K562 (cell line): ENCODE results near the gene SUCLG1. TPM values are rescaled to one million over a fixed set of nuclear protein-coding genes. Genes with fewer than 3 reads are reported as not detected.

Experiments
- ASH1L ChIP-seq: fragments of 450-650 bp; IDR thresholded peaks from 2 replicates; pipeline ENCODE4 v1.6.1; 2018; ENCODE audit warnings: borderline replicate concordance, mild to moderate bottlenecking, low read depth; ENCODE audit not compliant: partially characterized antibody
- CBFA2T2 ChIP-seq: fragments of 450-650 bp; conservative IDR thresholded peaks from 2 replicates; pipeline ENCODE4 v1.6.1; 2017; ENCODE audit warnings: mild to moderate bottlenecking
- CBFB ChIP-seq: sonication (generic); formaldehyde crosslinking; IDR thresholded peaks from 2 replicates; pipeline ENCODE4 v1.4.0; 2020; ENCODE audit warnings: mild to moderate bottlenecking, missing genetic modification reagents
- EZH2 ChIP-seq: IDR thresholded peaks from 2 replicates; pipeline ENCODE4 v1.6.1; 2012; ENCODE audit warnings: low read depth, mild to moderate bottlenecking, inconsistent platforms, low read length, borderline replicate concordance
- HDAC3 ChIP-seq: fragments of 450-650 bp; IDR thresholded peaks from 2 replicates; pipeline ENCODE4 v1.6.1; 2018; ENCODE audit warnings: borderline replicate concordance, mild to moderate bottlenecking, moderate library complexity; ENCODE audit not compliant: partially characterized antibody
- HNRNPL ChIP-seq: fragments of 200-400 bp; formaldehyde crosslinking; IDR thresholded peaks from 2 replicates; pipeline ENCODE4 v1.6.1; 2017; ENCODE audit warnings: low read depth, mild to moderate bottlenecking, low read length
- KLF10 ChIP-seq: fragments of 250-450 bp; sonication (Bioruptor Pico); IDR thresholded peaks from 2 replicates; pipeline ENCODE4 v1.6.1; 2021; ENCODE audit warnings: matching md5 sums
- MAFF ChIP-seq: IDR thresholded peaks from 2 replicates; pipeline ENCODE4 v1.6.1; 2012; ENCODE audit warnings: low read length, improper control_type of control experiment
- MTF1 ChIP-seq: fragments of 250-450 bp; sonication (Bioruptor Pico); IDR thresholded peaks from 2 replicates; pipeline ENCODE4 v1.9.0; 2021; ENCODE audit warnings: moderate library complexity, mild to moderate bottlenecking, inconsistent platforms, borderline replicate concordance
- NBN ChIP-seq: fragments of 450-650 bp; IDR thresholded peaks from 2 replicates; pipeline ENCODE4 v1.6.1; 2016; ENCODE audit warnings: low read depth, mild to moderate bottlenecking
- SETDB1 ChIP-seq: IDR thresholded peaks from one replicate; pipeline ENCODE4 v1.6.1; 2012; ENCODE audit warnings: low read length, control low read depth, inconsistent platforms
- SMAD4 ChIP-seq: fragments of 250-450 bp; sonication (Bioruptor Pico); conservative IDR thresholded peaks from 2 replicates; pipeline ENCODE4 v1.8.0; 2021; ENCODE audit warnings: inconsistent platforms, mild to moderate bottlenecking, moderate library complexity
- XRCC3 ChIP-seq: fragments of 450-650 bp; IDR thresholded peaks from 2 replicates; pipeline ENCODE4 v1.6.1; 2017; ENCODE audit warnings: mild to moderate bottlenecking, moderate library complexity
- ZKSCAN3 ChIP-seq: fragments of 250-450 bp; sonication (Bioruptor Pico); IDR thresholded peaks from 2 replicates; pipeline ENCODE4 v1.4.0; 2020
- ZNF197 ChIP-seq: fragments of 200-800 bp; sonication (Bioruptor generic); IDR thresholded peaks from 2 replicates; pipeline ENCODE4 v1.6.1; 2016; ENCODE audit warnings: low read depth, missing genetic modification characterization, missing compliant biosample characterization
- ZNF445 ChIP-seq: fragments of 250-450 bp; sonication (Bioruptor Pico); IDR thresholded peaks from 2 replicates; pipeline ENCODE4 v1.4.0; 2020; ENCODE audit warnings: low read depth, mild to moderate bottlenecking, moderate library complexity
- ZNF696 ChIP-seq: fragments of 250-450 bp; sonication (Bioruptor Pico); conservative IDR thresholded peaks from 2 replicates; pipeline ENCODE4 v1.4.0; 2020; ENCODE audit warnings: mild to moderate bottlenecking, moderate library complexity
- polyA plus RNA-seq, 8 experiments: library from polyadenylated mRNA; depleted of rRNA in 4 of 8; stranded (reverse) in 5 of 8; unstranded in 3 of 8; fragments of >200 nt; fragmentation: Nextera tagmentation in 2 of 8; fragmentation: Illumina TruSeq in 1 of 8; extraction: Ambion mirVana in 2 of 8; extraction: Trizol in 1 of 8; gene quantifications; 2 replicates each; pipeline versions ENCODE4 v1.2.1 to v1.2.3, GENCODE V29; 2011 to 2014; ENCODE audit warnings: inconsistent platforms in 1 of 8, missing spikeins in 1 of 8
- total RNA-seq, 7 experiments: library from RNA; depleted of rRNA in 6 of 7; stranded (reverse); fragments of >200 nt in 6 of 7; fragmentation: Illumina TruSeq in 2 of 7; extraction: Trizol in 2 of 7; gene quantifications; 2 replicates each; pipeline versions ENCODE4 v1.2.1 to v1.2.3, GENCODE V29; 2011 to 2021; ENCODE audit warnings: low replicate concordance in 1 of 7
- TF ChIP-seq, protein P1 (sequence below): fragments of 250-450 bp; sonication (Bioruptor Pico); IDR thresholded peaks from 2 replicates; pipeline ENCODE4 v1.8.0; 2022; ENCODE audit warnings: inconsistent platforms, mild to moderate bottlenecking, moderate library complexity, borderline replicate concordance
- TF ChIP-seq, protein P2 (sequence below): fragments of 450-650 bp; IDR thresholded peaks from 2 replicates; pipeline ENCODE4 v1.6.1; 2017; ENCODE audit warnings: mild to moderate bottlenecking, moderate library complexity
- TF ChIP-seq, protein P3 (sequence below): fragments of 450-650 bp; IDR thresholded peaks from 2 replicates; pipeline ENCODE4 v1.6.1; 2016; ENCODE audit warnings: mild to moderate bottlenecking
- TF ChIP-seq, protein P4 (sequence below), 3 experiments: fragments of 200-800 bp in 1 of 3; sonication (Bioruptor generic) in 1 of 3; sonication (generic) in 1 of 3; formaldehyde crosslinking in 1 of 3; IDR thresholded peaks; 2 replicates each; pipeline versions ENCODE4 v1.6.1 to v1.8.0; 2016 to 2022; ENCODE audit warnings: mild to moderate bottlenecking in 2 of 3, missing compliant biosample characterization in 2 of 3, missing genetic modification characterization in 2 of 3, missing genetic modification reagents in 1 of 3

The SUCLG1 gene
- total and polyA plus RNA-seq, 9 of the 15 experiments (the other 6 are each of a cell fraction or from before 2014, with no cell fraction given), result 90.5 to 325 (median 115) TPM

DNA sequence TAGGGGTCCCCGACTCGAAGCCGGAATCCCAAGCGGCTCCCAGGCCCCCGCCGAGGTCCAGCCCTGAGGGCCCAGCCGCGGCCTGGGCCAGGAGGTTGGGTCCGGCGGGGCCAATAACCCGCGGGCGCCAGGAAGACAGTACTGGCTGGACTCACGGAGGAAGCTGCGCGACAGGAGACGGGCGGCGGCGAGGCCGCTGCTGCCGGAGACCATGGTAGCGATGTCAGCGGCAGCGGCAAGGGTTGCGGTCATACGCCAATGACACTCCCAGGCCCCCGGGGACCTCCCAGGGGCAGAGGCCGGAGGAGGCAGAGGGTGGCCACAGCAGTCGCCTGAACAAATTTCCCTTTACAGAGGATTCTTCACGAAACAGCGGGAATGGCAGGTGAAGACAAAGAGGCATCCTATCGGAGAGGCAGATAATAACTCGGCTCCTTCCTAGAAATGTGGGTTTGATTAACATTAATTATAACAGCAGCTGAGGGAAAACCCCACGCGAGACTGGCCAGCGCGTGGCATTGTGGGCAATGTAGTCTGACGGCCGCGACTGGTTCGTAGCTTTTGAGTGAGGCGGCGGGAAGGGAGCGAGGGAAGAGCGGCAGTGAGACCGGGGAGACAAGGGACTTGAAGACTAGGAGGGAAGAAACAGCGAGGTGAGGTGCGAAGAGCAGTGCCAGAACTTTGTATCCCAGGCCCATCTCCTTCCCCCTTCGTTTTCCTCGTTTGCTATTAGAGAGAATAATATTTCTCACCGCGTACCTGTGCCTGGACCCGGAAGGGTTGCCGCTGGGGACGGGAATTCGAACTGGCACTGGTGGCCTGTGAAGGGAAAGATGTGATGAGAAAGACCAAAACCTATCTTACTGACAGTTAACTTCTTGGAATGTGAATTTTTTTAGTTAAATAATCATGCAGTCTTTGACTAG is at the start of gene SUCLG1 (continued):
- TF ChIP-seq, protein P1, sequence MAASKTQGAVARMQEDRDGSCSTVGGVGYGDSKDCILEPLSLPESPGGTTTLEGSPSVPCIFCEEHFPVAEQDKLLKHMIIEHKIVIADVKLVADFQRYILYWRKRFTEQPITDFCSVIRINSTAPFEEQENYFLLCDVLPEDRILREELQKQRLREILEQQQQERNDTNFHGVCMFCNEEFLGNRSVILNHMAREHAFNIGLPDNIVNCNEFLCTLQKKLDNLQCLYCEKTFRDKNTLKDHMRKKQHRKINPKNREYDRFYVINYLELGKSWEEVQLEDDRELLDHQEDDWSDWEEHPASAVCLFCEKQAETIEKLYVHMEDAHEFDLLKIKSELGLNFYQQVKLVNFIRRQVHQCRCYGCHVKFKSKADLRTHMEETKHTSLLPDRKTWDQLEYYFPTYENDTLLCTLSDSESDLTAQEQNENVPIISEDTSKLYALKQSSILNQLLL (CRISPR knock-in tag), result no peak
- no peak for TF ChIP-seq ZNF696 (CRISPR knock-in tag)
- no peak for TF ChIP-seq ZKSCAN3
- TF ChIP-seq KLF10 (CRISPR knock-in tag), result no peak
- no peak; the same call in 1 of the 2 replicates for TF ChIP-seq ZNF197 (CRISPR knock-in tag)
- no peak for TF ChIP-seq MTF1 (CRISPR knock-in tag)
- no peak for TF ChIP-seq CBFA2T2
- TF ChIP-seq HNRNPL, result no peak
- TF ChIP-seq CBFB (CRISPR knock-in tag), result no peak
- no peak; the same call in 1 of the 2 replicates for TF ChIP-seq MAFF
- no peak for TF ChIP-seq SETDB1
- no peak for TF ChIP-seq XRCC3
- peak; percentile 38 for TF ChIP-seq HDAC3
- TF ChIP-seq, protein P2, sequence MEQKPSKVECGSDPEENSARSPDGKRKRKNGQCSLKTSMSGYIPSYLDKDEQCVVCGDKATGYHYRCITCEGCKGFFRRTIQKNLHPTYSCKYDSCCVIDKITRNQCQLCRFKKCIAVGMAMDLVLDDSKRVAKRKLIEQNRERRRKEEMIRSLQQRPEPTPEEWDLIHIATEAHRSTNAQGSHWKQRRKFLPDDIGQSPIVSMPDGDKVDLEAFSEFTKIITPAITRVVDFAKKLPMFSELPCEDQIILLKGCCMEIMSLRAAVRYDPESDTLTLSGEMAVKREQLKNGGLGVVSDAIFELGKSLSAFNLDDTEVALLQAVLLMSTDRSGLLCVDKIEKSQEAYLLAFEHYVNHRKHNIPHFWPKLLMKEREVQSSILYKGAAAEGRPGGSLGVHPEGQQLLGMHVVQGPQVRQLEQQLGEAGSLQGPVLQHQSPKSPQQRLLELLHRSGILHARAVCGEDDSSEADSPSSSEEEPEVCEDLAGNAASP, result no peak
- TF ChIP-seq SMAD4 (CRISPR knock-in tag), result no peak
- TF ChIP-seq EZH2, result no peak
- TF ChIP-seq, protein P3, sequence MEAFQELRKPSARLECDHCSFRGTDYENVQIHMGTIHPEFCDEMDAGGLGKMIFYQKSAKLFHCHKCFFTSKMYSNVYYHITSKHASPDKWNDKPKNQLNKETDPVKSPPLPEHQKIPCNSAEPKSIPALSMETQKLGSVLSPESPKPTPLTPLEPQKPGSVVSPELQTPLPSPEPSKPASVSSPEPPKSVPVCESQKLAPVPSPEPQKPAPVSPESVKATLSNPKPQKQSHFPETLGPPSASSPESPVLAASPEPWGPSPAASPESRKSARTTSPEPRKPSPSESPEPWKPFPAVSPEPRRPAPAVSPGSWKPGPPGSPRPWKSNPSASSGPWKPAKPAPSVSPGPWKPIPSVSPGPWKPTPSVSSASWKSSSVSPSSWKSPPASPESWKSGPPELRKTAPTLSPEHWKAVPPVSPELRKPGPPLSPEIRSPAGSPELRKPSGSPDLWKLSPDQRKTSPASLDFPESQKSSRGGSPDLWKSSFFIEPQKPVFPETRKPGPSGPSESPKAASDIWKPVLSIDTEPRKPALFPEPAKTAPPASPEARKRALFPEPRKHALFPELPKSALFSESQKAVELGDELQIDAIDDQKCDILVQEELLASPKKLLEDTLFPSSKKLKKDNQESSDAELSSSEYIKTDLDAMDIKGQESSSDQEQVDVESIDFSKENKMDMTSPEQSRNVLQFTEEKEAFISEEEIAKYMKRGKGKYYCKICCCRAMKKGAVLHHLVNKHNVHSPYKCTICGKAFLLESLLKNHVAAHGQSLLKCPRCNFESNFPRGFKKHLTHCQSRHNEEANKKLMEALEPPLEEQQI, result no peak
- TF ChIP-seq, protein P4, sequence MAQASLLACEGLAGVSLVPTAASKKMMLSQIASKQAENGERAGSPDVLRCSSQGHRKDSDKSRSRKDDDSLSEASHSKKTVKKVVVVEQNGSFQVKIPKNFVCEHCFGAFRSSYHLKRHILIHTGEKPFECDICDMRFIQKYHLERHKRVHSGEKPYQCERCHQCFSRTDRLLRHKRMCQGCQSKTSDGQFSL (CRISPR knock-in tag; IDR thresholded peaks at IDR 0.05), result no peak
- TF ChIP-seq, protein P4 (tag; IDR thresholded peaks at IDR 0.05), result no peak
- no peak for TF ChIP-seq ZNF445 (CRISPR knock-in tag)
- peak; percentile 69 for TF ChIP-seq ASH1L
- no peak for TF ChIP-seq NBN
